B cell (primary cell): Measurements from ENCODE around the gene SPTBN2. TPM values are rescaled to one million over a fixed set of nuclear protein-coding genes. Genes with fewer than 3 reads are reported as not detected.

Experiments
- ATAC-seq: fragments of 200-7000 bp; cut with Tn5 transposase; one replicate; pipeline ENCODE4 v1.10.0; 2021; ENCODE audit warnings: low read depth, mild to moderate bottlenecking, moderate number of reproducible peaks, moderate library complexity
- CTCF ChIA-PET: fragments of 350-600 bp; sonication (Branson Sonifier 250); formaldehyde crosslinking; loops from one replicate; lab custom pipeline; 2021; ENCODE audit warnings: antibody characterized with exemption, inconsistent platforms; lab: Charles Lee
- POLR2A ChIA-PET: fragments of 350-600 bp; sonication (Branson Sonifier 250); formaldehyde crosslinking; loops from one replicate; lab custom pipeline; 2021; ENCODE audit warnings: antibody characterized with exemption; lab: Charles Lee
- DNase-seq: peaks from one replicate; pipeline ENCODE4 v3.0.0; 2013
- H2AFZ ChIP-seq: 2 replicates; pipeline ENCODE4 v1.6.1; 2012; ENCODE audit warnings: mild to moderate bottlenecking, low read depth, low read length; ENCODE audit not compliant: insufficient read depth, poor library complexity, severe bottlenecking
- H3K27ac ChIP-seq, 2 donors: 1 replicate in 1 of 2; 2 replicates in 1 of 2; pipeline ENCODE4 v1.5.1; 2012 to 2013; ENCODE audit warnings: low read length in 2 of 2, mild to moderate bottlenecking in 2 of 2, moderate library complexity in 1 of 2
- H3K27me3 ChIP-seq, 4 experiments: fragments of 200-600 bp in 1 of 4; sonication (generic) in 1 of 4; replicated peaks in 1 of 4; 1 replicate in 2 of 4; 2 replicates in 2 of 4; pipeline versions ENCODE4 v1.6.1 to v1.7.0; 2013 to 2016; ENCODE audit warnings: low read length in 3 of 4, mild to moderate bottlenecking in 2 of 4, mixed read lengths in 1 of 4, moderate library complexity in 1 of 4; ENCODE audit not compliant: insufficient read depth in 4 of 4, control insufficient read depth in 3 of 4; ENCODE audit errors: control extremely low read depth in 1 of 4
- H3K36me3 ChIP-seq, 2 experiments: replicated peaks in 1 of 2; 1 replicate in 1 of 2; 2 replicates in 1 of 2; pipeline versions ENCODE4 v1.6.1 to v1.7.1; 2013; ENCODE audit warnings: low read length in 1 of 2; ENCODE audit not compliant: insufficient read depth in 2 of 2, control insufficient read depth in 1 of 2; ENCODE audit errors: control extremely low read depth in 1 of 2, extremely low read depth in 1 of 2
- H3K4me1 ChIP-seq, 2 donors: fragments of 200-600 bp in 1 of 2; sonication (generic) in 1 of 2; 1 replicate in 1 of 2; 2 replicates in 1 of 2; pipeline versions ENCODE4 v1.5.1 to v1.6.1; 2013 to 2017; ENCODE audit warnings: low read length in 2 of 2; ENCODE audit not compliant: control insufficient read depth in 2 of 2, insufficient read depth in 2 of 2
- H3K4me2 ChIP-seq: replicated peaks from 2 replicates; pipeline ENCODE3; 2012; ENCODE audit warnings: mild to moderate bottlenecking, low read depth, low read length; ENCODE audit not compliant: poor library complexity, severe bottlenecking
- H3K4me3 ChIP-seq, 5 experiments: fragments of 200-600 bp in 1 of 5; sonication (generic) in 1 of 5; 1 replicate in 3 of 5; 2 replicates in 2 of 5; pipeline versions ENCODE4 v1.5.1 to v1.7.0; 2011 to 2016; ENCODE audit warnings: low read length in 4 of 5, mild to moderate bottlenecking in 4 of 5, low read depth in 2 of 5, control low read depth in 1 of 5, moderate library complexity in 1 of 5; ENCODE audit not compliant: insufficient read depth in 1 of 5; ENCODE audit errors: control extremely low read depth in 1 of 5, extremely low read depth in 1 of 5
- H3K79me2 ChIP-seq: fragments of 200-600 bp; sonication (generic); one replicate; pipeline ENCODE4 v1.6.0; 2016; ENCODE audit warnings: low read length; ENCODE audit not compliant: control insufficient read depth, insufficient read depth
- H3K9ac ChIP-seq: fragments of 200-600 bp; sonication (generic); 2 replicates; pipeline ENCODE4 v1.6.1; 2017; ENCODE audit warnings: mild to moderate bottlenecking, low read length, moderate library complexity
- H3K9me3 ChIP-seq, 3 donors: one replicate each; pipeline versions ENCODE4 v1.6.1 to v1.7.1; 2013; ENCODE audit warnings: low read length in 2 of 3; ENCODE audit not compliant: control insufficient read depth in 2 of 3, insufficient read depth in 1 of 3; ENCODE audit errors: control extremely low read depth in 1 of 3
- H4K20me1 ChIP-seq: 2 replicates; pipeline ENCODE4 v1.6.0; 2012; ENCODE audit warnings: mild to moderate bottlenecking, low read length; ENCODE audit not compliant: insufficient read depth, control insufficient read depth, poor library complexity, severe bottlenecking
- H3K27ac Mint-ChIP-seq: one replicate; pipeline ENCODE4 v1.8.0; 2021; ENCODE audit warnings: mixed read lengths
- H3K27me3 Mint-ChIP-seq: one replicate; pipeline ENCODE4 v1.8.0; 2021; ENCODE audit warnings: mixed read lengths
- H3K4me1 Mint-ChIP-seq: one replicate; pipeline ENCODE4 v1.8.0; 2021; ENCODE audit warnings: mixed read lengths
- H3K4me3 Mint-ChIP-seq: one replicate; pipeline ENCODE4 v1.8.0; 2021; ENCODE audit warnings: mixed read lengths
- H3K9me3 Mint-ChIP-seq: one replicate; pipeline ENCODE4 v1.8.0; 2022; ENCODE audit warnings: mixed read lengths; ENCODE audit not compliant: insufficient read depth
- EZH2 ChIP-seq: IDR thresholded peaks from 2 replicates; pipeline ENCODE4 v1.6.1; 2012; ENCODE audit warnings: borderline replicate concordance, low read depth, mild to moderate bottlenecking, moderate library complexity, low read length; ENCODE audit not compliant: insufficient read depth, poor library complexity, severe bottlenecking
- WGBS: methylation state at CpG from one replicate; pipeline ENCODE4 v1.1.5; 2013; ENCODE audit warnings: missing lambda C conversion rate; ENCODE audit not compliant: insufficient coverage; 5-methylcytosine and 5-hydroxymethylcytosine counted together
- intact Hi-C: fragments of 100-400 bp; cut with micrococcal nuclease; formaldehyde crosslinking; loops from one replicate; pipeline ENCODE4 v1.10.0; 2022
- polyA plus RNA-seq: library from polyadenylated mRNA; depleted of rRNA; stranded (reverse); fragments of >200 nt; gene quantifications from 2 replicates; pipeline ENCODE4 v1.2.3, GENCODE V29; 2012
- total RNA-seq, 2 donors: library from RNA; stranded (reverse); fragments of 120-200 nt in 1 of 2; gene quantifications; 1 replicate in 1 of 2; 2 replicates in 1 of 2; pipeline versions ENCODE4 v1.2.3 to v1.2.4, GENCODE V29; 2013 to 2022
- TF ChIP-seq, protein P1 (sequence below): fragments of 200-600 bp; IDR thresholded peaks from one replicate; pipeline ENCODE4 v1.8.0; 2022; ENCODE audit warnings: antibody characterized with exemption, mild to moderate bottlenecking

SPTBN2 gene
- total and polyA plus RNA-seq, 2 donors (not counting 1 experiment from before 2014, with no cell fraction given): 0.67 to 1.2 TPM

DNA sequence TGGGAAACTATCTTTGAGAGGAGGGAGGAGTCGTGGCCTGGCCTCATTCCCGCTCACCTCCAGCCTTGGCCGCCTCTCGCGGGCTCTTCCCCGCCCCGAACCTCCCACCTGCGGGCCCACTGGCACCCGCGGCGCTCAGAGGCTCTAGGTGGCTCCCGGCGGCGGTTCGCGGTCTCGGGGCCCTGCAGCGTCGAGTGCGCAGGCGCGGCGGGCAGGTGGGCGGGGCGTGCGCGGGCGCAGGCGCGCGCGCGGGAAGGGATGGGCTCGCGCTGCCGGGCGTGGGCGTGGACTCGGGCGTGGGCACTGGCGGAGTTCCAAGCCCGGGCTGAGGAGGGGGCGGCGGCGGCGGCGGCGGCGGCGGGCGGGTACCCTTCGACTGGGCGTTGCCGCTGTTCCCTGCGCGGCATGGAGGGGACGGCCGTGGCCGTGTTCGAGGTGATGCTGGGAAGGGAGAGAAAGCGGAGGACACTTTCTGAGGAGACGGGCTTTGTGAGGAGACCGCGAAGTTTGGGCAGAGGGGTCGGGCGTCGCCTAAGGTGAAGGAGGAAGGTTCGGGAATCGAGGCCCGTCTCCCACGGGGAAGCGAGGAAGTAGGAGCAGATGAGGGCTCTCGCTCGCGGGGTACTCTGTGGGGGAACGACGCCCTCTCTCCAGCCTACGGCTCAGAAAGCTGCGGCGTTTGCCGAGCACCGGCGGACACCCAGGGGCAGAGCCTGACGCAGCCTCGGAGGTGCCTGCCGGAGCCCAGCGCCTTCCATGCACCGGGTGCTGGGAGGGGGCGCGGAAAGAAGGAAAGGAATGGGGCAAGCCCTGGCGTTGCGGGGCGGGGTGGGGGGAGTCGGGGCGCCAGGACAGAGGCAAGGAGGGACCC lies 15.7 kb upstream of the SPTBN2 start:
- intact Hi-C loops: loop anchor here (1.0 to 2.0 kb wide), 3 partner anchors 56 to 278 kb away; partner anchors contain the start of gene PELI3
- H3K36me3 ChIP-seq: peaks cover 2% of the 10 kb centered on the region in 2 experiments
- peaks cover 51% of the 10 kb centered on the region for H3K79me2 ChIP-seq
- DNase-seq: peak; percentile 95
- H3K27ac ChIP-seq: peak overlapping the region; percentile 68 to 88
- H3K27me3 ChIP-seq: no peaks in the 10 kb centered on the region
- H4K20me1 ChIP-seq: peaks cover 6% of the 10 kb centered on the region
- WGBS: under 1% methylated on average over 94 of the region's 95 CpGs
- H3K9ac ChIP-seq: peak overlapping the region; percentile 96
- peak overlapping the region; percentile 96 for H3K4me2 ChIP-seq
- H2AFZ ChIP-seq: peak overlapping the region; percentile 98
- ChIA-PET POLR2A (interaction anchor here (0.6 to 1.4 kb wide), 6 partner anchors 67 to 462 kb away, joined by 3 to 8 read pairs (median 4); partner anchors contain the start of genes KDM2A and RBM4B), CTCF (interaction anchor here (0.7 to 0.8 kb wide), 2 partner anchors 49 to 53 kb away, joined by 3 read pairs; no protein-coding TSS in a partner anchor)
- H3K9me3 ChIP-seq: peaks cover 2 to 15% (median 8%) of the 10 kb centered on the region in 3 donors
- Mint-ChIP-seq H3K4me1 (peaks cover 32% of the 10 kb centered on the region), H3K27me3 (no peaks in the 10 kb centered on the region), H3K27ac (peak overlapping the region; percentile 94), H3K9me3 (peaks cover 4% of the 10 kb centered on the region), H3K4me3 (peak overlapping the region; percentile 96)
- peak; percentile 88 for ATAC-seq
- H3K4me1 ChIP-seq: peaks cover 7 to 16% of the 10 kb centered on the region in 2 donors
- no peak for TF ChIP-seq EZH2
- TF ChIP-seq, protein P1, sequence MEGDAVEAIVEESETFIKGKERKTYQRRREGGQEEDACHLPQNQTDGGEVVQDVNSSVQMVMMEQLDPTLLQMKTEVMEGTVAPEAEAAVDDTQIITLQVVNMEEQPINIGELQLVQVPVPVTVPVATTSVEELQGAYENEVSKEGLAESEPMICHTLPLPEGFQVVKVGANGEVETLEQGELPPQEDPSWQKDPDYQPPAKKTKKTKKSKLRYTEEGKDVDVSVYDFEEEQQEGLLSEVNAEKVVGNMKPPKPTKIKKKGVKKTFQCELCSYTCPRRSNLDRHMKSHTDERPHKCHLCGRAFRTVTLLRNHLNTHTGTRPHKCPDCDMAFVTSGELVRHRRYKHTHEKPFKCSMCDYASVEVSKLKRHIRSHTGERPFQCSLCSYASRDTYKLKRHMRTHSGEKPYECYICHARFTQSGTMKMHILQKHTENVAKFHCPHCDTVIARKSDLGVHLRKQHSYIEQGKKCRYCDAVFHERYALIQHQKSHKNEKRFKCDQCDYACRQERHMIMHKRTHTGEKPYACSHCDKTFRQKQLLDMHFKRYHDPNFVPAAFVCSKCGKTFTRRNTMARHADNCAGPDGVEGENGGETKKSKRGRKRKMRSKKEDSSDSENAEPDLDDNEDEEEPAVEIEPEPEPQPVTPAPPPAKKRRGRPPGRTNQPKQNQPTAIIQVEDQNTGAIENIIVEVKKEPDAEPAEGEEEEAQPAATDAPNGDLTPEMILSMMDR: no peak
- peak overlapping the region; percentile 70 to 97 (median 95) for H3K4me3 ChIP-seq
